Gastrocnemius medialis (tissue), 4 donors: ENCODE measurements around the gene P2RY2. TPM values are rescaled to one million over a fixed set of nuclear protein-coding genes. Genes with fewer than 3 reads are reported as not detected.

ENCODE experiments used
- ATAC-seq, 2 donors: fragments of 150-250 bp; one replicate each; pipeline ENCODE4 v1.9.1; 2016
- DNase-seq, 2 donors: peaks; one replicate each; pipeline ENCODE4 v3.0.0-alpha.2; 2019
- H3K27ac ChIP-seq, 4 donors: fragments of 200-600 bp; sonication (generic); 1 replicate in 1 of 4; 2 replicates in 3 of 4; pipeline ENCODE4 v1.5.1; 2016 to 2018; ENCODE audit warnings: mild to moderate bottlenecking in 2 of 4, moderate library complexity in 1 of 4
- H3K27me3 ChIP-seq, 3 donors: fragments of 200-600 bp; sonication (generic) in 2 of 3; 1 replicate in 1 of 3; 2 replicates in 2 of 3; pipeline versions ENCODE4 v1.5.1 to v1.6.0; 2016 to 2019; ENCODE audit warnings: mild to moderate bottlenecking in 1 of 3, moderate library complexity in 1 of 3
- H3K36me3 ChIP-seq, 2 donors: fragments of 200-600 bp; sonication (generic) in 1 of 2; one replicate each; pipeline ENCODE4 v1.5.1; 2017 to 2018
- H3K4me1 ChIP-seq, 2 donors: fragments of 200-600 bp; sonication (generic) in 1 of 2; one replicate each; pipeline ENCODE4 v1.5.1; 2016 to 2017; ENCODE audit warnings: mild to moderate bottlenecking in 2 of 2
- H3K4me3 ChIP-seq, 4 donors: fragments of 200-600 bp; sonication (generic) in 3 of 4; 1 replicate in 1 of 4; 2 replicates in 3 of 4; pipeline ENCODE4 v1.5.1; 2016 to 2019; ENCODE audit warnings: mild to moderate bottlenecking in 2 of 4
- H3K9me3 ChIP-seq, 3 donors: fragments of 200-600 bp; sonication (generic) in 2 of 3; 1 replicate in 1 of 3; 2 replicates in 2 of 3; pipeline ENCODE4 v1.5.1; 2016 to 2019
- CTCF ChIP-seq, 5 experiments: fragments of 450-650 bp in 3 of 5; fragments of 200-600 bp in 2 of 5; sonication (generic) in 2 of 5; IDR thresholded peaks in 4 of 5; conservative IDR thresholded peaks in 1 of 5; 1 replicate in 4 of 5; 2 replicates in 1 of 5; pipeline ENCODE4 v1.5.1; 2016 to 2019; ENCODE audit warnings: antibody characterized with exemption in 5 of 5, mild to moderate bottlenecking in 3 of 5, moderate library complexity in 3 of 5
- POLR2A ChIP-seq, 2 donors: fragments of 450-650 bp; IDR thresholded peaks; one replicate each; pipeline ENCODE4 v1.6.1; 2017; ENCODE audit warnings: antibody characterized with exemption in 2 of 2, mild to moderate bottlenecking in 2 of 2, moderate library complexity in 2 of 2
- in situ Hi-C, 4 donors: fragments of 200-750 bp; cut with MboI; loops; one replicate each; pipeline versions ENCODE4 v1.15.0 to v1.8.0; 2017; ENCODE audit warnings: low sequenced_read_pairs in 4 of 4
- intact Hi-C: fragments of 100-400 bp; cut with DNase I; formaldehyde crosslinking; loops from one replicate; pipeline ENCODE4 v1.15.1; 2023; ENCODE audit warnings: low total_unique reads
- total RNA-seq, 4 donors: library from RNA; depleted of rRNA; stranded (reverse); fragments of >200 nt; gene quantifications; one replicate each; pipeline versions ENCODE4 v1.1.0 to v1.2.3, GENCODE V29; 2016

Gene P2RY2
- total RNA-seq, 4 donors from 2014 or later: 21.8 to 52.6 (median 44.5) TPM

- no peaks in the 10 kb centered on the region for H3K9me3 ChIP-seq
- no peaks in the 10 kb centered on the region for H3K27me3 ChIP-seq
- peak overlapping the region in 3 of 4 donors; percentile 49 to 97 (median 94) for H3K27ac ChIP-seq
- in situ Hi-C loops: no loop called here
- ATAC-seq: no peak
- no peaks in the 10 kb centered on the region for H3K36me3 ChIP-seq
- intact Hi-C loops: no loop called here
- no peak for TF ChIP-seq CTCF (IDR thresholded peaks at IDR 0.05 in 4 of 5, conservative IDR thresholded peaks at IDR 0.05 in 1 of 5)
- TF ChIP-seq POLR2A (IDR thresholded peaks at IDR 0.05): no peak
- no peak overlapping the region for H3K4me3 ChIP-seq
- peak in 1 of 2 donors; percentile 11 for DNase-seq
- H3K4me1 ChIP-seq: peaks cover 55 to 87% of the 10 kb centered on the region in 2 donors
Measured at GRCh38 chr11:73225001-73225686, 7.1 kb downstream of the P2RY2 start.

GRCh38 chr11:73225851-73226250 is 7.8 kb downstream of the P2RY2 start:
- peak overlapping the region in 3 of 4 donors; percentile 13 to 97 (median 94) for H3K27ac ChIP-seq
- in situ Hi-C loops: no loop called here
- no peaks in the 10 kb centered on the region for H3K36me3 ChIP-seq
- ATAC-seq (no peak), DNase-seq (peak in 1 of 2 donors; percentile 4)
- TF ChIP-seq POLR2A (IDR thresholded peaks at IDR 0.05) (no peak), CTCF (IDR thresholded peaks at IDR 0.05 in 4 of 5, conservative IDR thresholded peaks at IDR 0.05 in 1 of 5) (no peak)
- peaks cover 48 to 80% of the 10 kb centered on the region in 2 donors for H3K4me1 ChIP-seq
- no peak overlapping the region for H3K4me3 ChIP-seq
- no peaks in the 10 kb centered on the region for H3K9me3 ChIP-seq
- intact Hi-C loops: no loop called here
- no peaks in the 10 kb centered on the region for H3K27me3 ChIP-seq

- peak in 1 of 2 donors; percentile 7 for DNase-seq
- H3K4me3 ChIP-seq: no peak overlapping the region
- no peaks in the 10 kb centered on the region for H3K9me3 ChIP-seq
- in situ Hi-C loops: no loop called here
- H3K27me3 ChIP-seq: no peaks in the 10 kb centered on the region
- no peak for TF ChIP-seq POLR2A (IDR thresholded peaks at IDR 0.05)
- no peak for TF ChIP-seq CTCF (IDR thresholded peaks at IDR 0.05 in 4 of 5, conservative IDR thresholded peaks at IDR 0.05 in 1 of 5)
- no peak for ATAC-seq
- peaks cover 42 to 74% of the 10 kb centered on the region in 2 donors for H3K4me1 ChIP-seq
- intact Hi-C loops: no loop called here
- H3K27ac ChIP-seq: peak overlapping the region in 1 of 4 donors; percentile 97
- no peaks in the 10 kb centered on the region for H3K36me3 ChIP-seq
Measured at GRCh38 chr11:73226297-73227006, 8.4 kb downstream of the P2RY2 start.

- ATAC-seq: no peak
- intact Hi-C loops: no loop called here
Measured at GRCh38 chr11:73227571-73228211, 9.6 kb downstream of the P2RY2 start.

More at GRCh38 chr11:73227571-73228211, 9.6 kb downstream of the P2RY2 start:
- peak in 1 of 2 donors; percentile 6 for DNase-seq
- TF ChIP-seq CTCF (IDR thresholded peaks at IDR 0.05 in 4 of 5, conservative IDR thresholded peaks at IDR 0.05 in 1 of 5) (no peak), POLR2A (IDR thresholded peaks at IDR 0.05) (no peak)
- H3K27ac ChIP-seq: peak overlapping the region; percentile 7 to 50 (median 18)
- peaks cover 31 to 68% of the 10 kb centered on the region in 2 donors for H3K4me1 ChIP-seq
- no peak overlapping the region for H3K4me3 ChIP-seq
- no peaks in the 10 kb centered on the region for H3K9me3 ChIP-seq
- peaks cover 0 to under 1% of the 10 kb centered on the region in 2 donors for H3K36me3 ChIP-seq
- in situ Hi-C loops: no loop called here
- H3K27me3 ChIP-seq: no peaks in the 10 kb centered on the region
